Measurements from ENCODE around the gene AMOTL1. TPM values are rescaled to one million over a fixed set of nuclear protein-coding genes. Genes with fewer than 3 reads are reported as not detected.

Gene AMOTL1
- polyA plus RNA-seq, 1 donor: 51.7 TPM

DNA sequence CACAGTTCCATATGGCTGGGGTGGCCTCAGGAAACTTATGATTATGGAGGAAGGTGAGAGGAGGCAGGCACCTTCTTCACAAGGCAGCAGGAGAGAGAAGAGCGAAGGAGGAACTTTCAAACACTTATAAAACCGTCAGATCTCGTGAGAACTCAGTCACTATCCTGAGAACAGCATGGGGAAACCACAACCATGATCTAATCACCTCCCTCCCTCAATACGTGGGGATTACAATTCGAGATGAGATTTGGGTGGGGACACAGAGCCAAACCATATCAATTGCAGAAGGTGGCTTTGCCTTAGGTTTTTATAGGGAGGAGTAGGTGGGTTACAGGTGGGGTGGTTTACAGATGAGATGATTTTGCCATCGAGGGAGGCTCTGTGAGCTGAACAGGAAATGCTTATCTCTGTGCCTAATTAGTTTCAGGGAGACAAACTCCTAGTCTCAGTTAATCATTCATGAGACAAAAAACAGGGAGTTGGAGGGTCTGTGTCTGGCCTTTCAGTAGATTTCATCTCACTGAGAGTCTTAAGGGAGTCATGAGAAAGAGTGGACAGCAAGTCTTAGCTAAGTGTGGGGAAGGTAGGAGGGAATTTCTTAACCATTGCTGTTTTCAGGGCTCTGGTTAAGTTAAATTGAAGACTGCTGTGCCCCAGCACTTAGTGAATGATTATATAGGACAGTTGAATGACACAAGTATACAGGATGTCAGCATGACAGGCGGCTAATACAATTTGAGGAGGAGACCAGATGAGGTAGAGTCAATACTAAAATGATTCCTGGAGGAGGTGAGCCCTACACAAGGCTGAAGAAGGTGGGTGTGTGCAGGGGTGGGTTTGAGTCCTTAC, 157.5 kb downstream of the AMOTL1 start:
- DNase-seq (ENCODE audit: low read depth): no peak

DNA sequence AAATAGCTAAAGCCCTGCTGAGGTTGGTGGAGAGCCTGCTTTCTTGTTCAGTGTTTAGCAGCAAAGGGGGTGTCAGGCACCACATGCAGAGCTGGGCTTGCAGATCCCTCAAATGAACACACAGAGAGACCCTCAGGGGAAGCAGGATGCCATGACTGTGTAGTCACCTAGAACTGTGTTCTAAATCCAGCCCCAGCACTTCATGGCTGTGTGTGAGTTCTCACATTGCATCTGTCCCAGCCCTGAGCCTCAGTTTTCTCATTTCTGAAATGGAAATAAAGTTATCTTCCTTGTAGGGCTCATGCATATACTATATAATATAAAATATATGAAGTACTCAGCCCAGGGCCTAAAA, 158.1 kb downstream of the AMOTL1 start:
- no peak for DNase-seq (ENCODE audit: low read depth)

Other genes starting within 250 kb of the AMOTL1 start
- gene FUT4, start 224.4 kb upstream of the AMOTL1 start, polyA plus RNA-seq (ENCODE audit: insufficient read length): 5.6 TPM
- gene PIWIL4, start 201.0 kb upstream of the AMOTL1 start, polyA plus RNA-seq (ENCODE audit: insufficient read length): 4.1 TPM
- 71.6 TPM for gene CWC15, start 205.2 kb downstream of the AMOTL1 start, polyA plus RNA-seq (ENCODE audit: insufficient read length)
- gene KDM4D, start 205.4 kb downstream of the AMOTL1 start, polyA plus RNA-seq (ENCODE audit: insufficient read length): 1.1 TPM

Measured in forelimb muscle (tissue), 1 donor.